Activated naive CD8-positive, alpha-beta T cell treated with anti-CD3 and anti-CD28 coated beads, Interleukin-2, amount 50 U/mL, for 16 hours (primary cell): ENCODE results near the gene UNC5A.

Experiments
- DNase-seq: peaks from one replicate; pipeline ENCODE4 v3.0.0-alpha.2; 2020; ENCODE audit warnings: low read depth, low spot score

Gene UNC5A

GRCh38 chr5:176845392-176845713 is 35.0 kb downstream of the UNC5A start:
- DNase-seq = no peak

- DNase-seq = no peak
These were observed 36.2 kb downstream of the UNC5A start for GRCh38 chr5:176846335-176847140.

- no peak for DNase-seq
These were observed 36.8 kb downstream of the UNC5A start for GRCh38 chr5:176847148-176847547.

GRCh38 chr5:176847726-176848290 is 37.4 kb downstream of the UNC5A start:
- DNase-seq = no peak

- DNase-seq = no peak
These were observed 38.3 kb downstream of the UNC5A start for GRCh38 chr5:176848651-176849050.

GRCh38 chr5:176849611-176850227 is 39.4 kb downstream of the UNC5A start:
- DNase-seq = no peak

- no peak for DNase-seq
These were observed 40.2 kb downstream of the UNC5A start for GRCh38 chr5:176850371-176851245.

- no peak for DNase-seq
These were observed 41.0 kb downstream of the UNC5A start for GRCh38 chr5:176851380-176851779.

- DNase-seq = no peak
These were observed 41.7 kb downstream of the UNC5A start for GRCh38 chr5:176851871-176852658.

- DNase-seq = no peak
These were observed 42.9 kb downstream of the UNC5A start for GRCh38 chr5:176853151-176853778.

- no peak for DNase-seq
These were observed 43.8 kb downstream of the UNC5A start for GRCh38 chr5:176854164-176854563.

GRCh38 chr5:176855598-176855997 is 45.2 kb downstream of the UNC5A start:
- no peak for DNase-seq

- no peak for DNase-seq
These were observed 46.4 kb downstream of the UNC5A start for GRCh38 chr5:176856746-176857145.

GRCh38 chr5:176857216-176857893 is 47.0 kb downstream of the UNC5A start:
- no peak for DNase-seq

GRCh38 chr5:176857894-176858273 is 47.5 kb downstream of the UNC5A start:
- no peak for DNase-seq

- no peak for DNase-seq
These were observed 49.6 kb downstream of the UNC5A start for GRCh38 chr5:176859916-176860315.

GRCh38 chr5:176860381-176860780 is 50.0 kb downstream of the UNC5A start:
- no peak for DNase-seq

- DNase-seq = no peak
These were observed 50.9 kb downstream of the UNC5A start for GRCh38 chr5:176861276-176861675.

- DNase-seq = no peak
These were observed 52.1 kb downstream of the UNC5A start for GRCh38 chr5:176862330-176862995.
